ENCODE measurements around the gene CHIC2. TPM values are rescaled to one million over a fixed set of nuclear protein-coding genes. Genes with fewer than 3 reads are reported as not detected.

Gene CHIC2
- total and polyA plus RNA-seq, 2 of the 8 experiments (the other 6 are each of a cell fraction or from before 2014, with no cell fraction given) = 4.5 to 10.9 TPM

DNA sequence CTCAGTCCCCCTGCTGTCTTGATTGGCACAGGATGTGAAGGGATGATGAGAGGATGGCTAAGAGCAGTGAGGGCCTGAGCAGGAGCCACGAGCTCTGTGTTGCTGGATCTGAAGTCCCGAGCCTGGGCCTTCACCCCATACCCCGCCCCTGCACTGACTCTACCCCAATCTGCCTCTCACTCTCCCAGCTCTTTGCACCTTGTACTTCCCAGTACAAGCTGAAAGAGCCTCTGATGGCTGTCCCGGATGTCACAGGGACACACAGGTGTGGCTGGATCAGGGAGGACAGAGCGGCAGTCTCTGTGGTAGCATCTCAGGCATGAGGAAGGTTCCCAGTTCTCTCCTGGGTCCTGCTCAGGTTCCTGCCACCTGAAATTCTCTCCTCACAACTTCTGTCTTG lies 103.6 kb downstream of the CHIC2 start:
- Histone ChIP-seq H3K4me2 (ENCODE audit: insufficient read depth in 1 of 2, low read depth in 2 of 2, low read length in 2 of 2) (no peak overlapping the region), H3K4me1 (replicated peaks in 1 of 4; ENCODE audit: control insufficient read depth in 3 of 4, insufficient read depth in 4 of 4, low read length in 3 of 4) (peaks cover 0 to 4% (median 0%) of the 10 kb centered on the region in 4 experiments; a peak in 3 of 7 replicates), H3K9me3 (ENCODE audit: insufficient read depth in 2 of 2, low read depth in 1 of 2, low read length in 1 of 2) (no peaks in the 10 kb centered on the region), H3K23ac (ENCODE audit: insufficient read length) (no peak overlapping the region), H3K18ac (ENCODE audit: extremely low read depth, low read length) (no peak overlapping the region), H3K27ac (ENCODE audit: low read depth, low read length) (no peak overlapping the region), H2AK5ac (ENCODE audit: low read depth, low read length) (no peak overlapping the region), H2BK5ac (ENCODE audit: low read depth, low read length) (no peak overlapping the region), H3K14ac (ENCODE audit: insufficient read length) (no peak overlapping the region), H3K36me3 (ENCODE audit: control insufficient read depth in 2 of 4, insufficient read depth in 4 of 4, low read length in 3 of 4) (no peaks in the 10 kb centered on the region), H3K4ac (replicated peaks; ENCODE audit: insufficient read length, low read depth, low read length) (no peak overlapping the region), H4K20me1 (replicated peaks in 1 of 2; ENCODE audit: control insufficient read depth in 1 of 2, insufficient read depth in 2 of 2, low read length in 2 of 2) (peaks cover 0 to 3% of the 10 kb centered on the region in 2 experiments), H2BK20ac (ENCODE audit: low read length) (no peak overlapping the region), H2BK15ac (ENCODE audit: low read length) (0 out of 2 replicates have a peak overlapping the region, but pooled peaks have one; percentile 29), H3K23me2 (ENCODE audit: low read depth, low read length) (no peaks in the 10 kb centered on the region), H3K79me1 (ENCODE audit: low read depth, low read length) (no peaks in the 10 kb centered on the region), H4K8ac (ENCODE audit: extremely low read depth, insufficient read depth, low read length) (no peak overlapping the region; the same call in 1 of the 2 replicates), H3K9ac (replicated peaks in 1 of 4; ENCODE audit: extremely low read depth in 1 of 4, low read depth in 3 of 4, low read length in 3 of 4) (no peak overlapping the region), H3K27me3 (replicated peaks in 1 of 4; ENCODE audit: control insufficient read depth in 3 of 4, extremely low read depth in 1 of 4, insufficient read depth in 3 of 4, low read length in 3 of 4) (no peaks in the 10 kb centered on the region), H4K91ac (replicated peaks; ENCODE audit: insufficient read length, low read length) (no peak overlapping the region), H2AFZ (ENCODE audit: low read length) (no peak overlapping the region), H3K56ac (replicated peaks; ENCODE audit: insufficient read length, low read depth, low read length) (no peak overlapping the region), H3K79me2 (ENCODE audit: control insufficient read depth in 1 of 2, insufficient read depth in 2 of 2, low read length in 2 of 2) (no peaks in the 10 kb centered on the region), H2BK120ac (replicated peaks; ENCODE audit: low read depth, low read length) (no peak overlapping the region), H3K4me3 (ENCODE audit: extremely low read depth in 1 of 4, insufficient read depth in 2 of 4, low read depth in 3 of 4, low read length in 4 of 4) (no peak overlapping the region), H4K5ac (ENCODE audit: insufficient read length, low read depth, low read length) (no peak overlapping the region), H2BK12ac (ENCODE audit: low read depth, low read length) (no peak overlapping the region)
- ChIA-PET POLR2A (ENCODE audit: partially characterized antibody) (no interaction called here), CTCF (ENCODE audit: partially characterized antibody) (interaction anchor here (0.6 to 2.5 kb wide), 6 partner anchors 17 to 258 kb away, joined by 3 to 9 read pairs (median 4); no protein-coding TSS in a partner anchor)
- TF ChIP-seq JUN (IDR thresholded peaks at IDR 0.05; ENCODE audit: low read depth, low read length) (no peak), HDAC2 (IDR thresholded peaks at IDR 0.05; ENCODE audit: borderline replicate concordance in 1 of 2, low read depth in 2 of 2, low read length in 2 of 2) (no peak), NRF1 (IDR thresholded peaks at IDR 0.05; ENCODE audit: low read depth, low read length) (no peak), ATF2 (IDR thresholded peaks at IDR 0.05; ENCODE audit: low read length) (no peak), KDM5A (IDR thresholded peaks at IDR 0.05; ENCODE audit: low read length) (no peak), GTF2F1 (IDR thresholded peaks at IDR 0.05; ENCODE audit: borderline replicate concordance, low read depth, low read length) (no peak), MAFK (IDR thresholded peaks at IDR 0.05; ENCODE audit: low read depth, low read length) (no peak)
- no peak for DNase-seq (ENCODE audit: low read depth in 1 of 2, low spot score in 2 of 2)
- WGBS, 2 experiments (ENCODE audit: extremely low coverage in 1 of 2, insufficient coverage in 1 of 2, insufficient read length in 1 of 2, insufficient replicate concordance in 2 of 2, low coverage in 1 of 2, low lambda C conversion rate in 2 of 2, missing lambda C conversion rate in 1 of 2) = 84% methylated on average over 5 of the region's 5 CpGs; no CpG with 5 or more reads in 1 of the 2 experiments
- no peak for FAIRE-seq

Data from H1 (cell line).